ENCODE measurements around the gene TBXA2R. TPM values are rescaled to one million over a fixed set of nuclear protein-coding genes. Genes with fewer than 3 reads are reported as not detected.

Gene TBXA2R
- total and polyA plus RNA-seq, 2 of the 8 experiments (the other 6 are each of a cell fraction or from before 2014, with no cell fraction given) = 0.39 to 0.50 TPM

- WGBS, 2 experiments (ENCODE audit: extremely low coverage in 1 of 2, insufficient coverage in 1 of 2, insufficient read length in 1 of 2, insufficient replicate concordance in 2 of 2, low coverage in 1 of 2, low lambda C conversion rate in 2 of 2, missing lambda C conversion rate in 1 of 2) = 28% methylated on average over 40 of the region's 55 CpGs; no CpG with 5 or more reads in 1 of the 2 experiments
- H2AFZ ChIP-seq (ENCODE audit: low read length) = no peak overlapping the region
- H3K18ac ChIP-seq (ENCODE audit: extremely low read depth, low read length) = peak overlapping the region; percentile 97; the same call in 1 of the 2 replicates
- POLR2A ChIA-PET (ENCODE audit: partially characterized antibody) = interaction anchor here (0.6 to 2.2 kb wide), 6 partner anchors 15 to 411 kb away, joined by 3 to 5 read pairs (median 3); partner anchors contain the start of genes EEF2 and MFSD12
- no peaks in the 10 kb centered on the region for H3K79me2 ChIP-seq (ENCODE audit: control insufficient read depth in 1 of 2, insufficient read depth in 2 of 2, low read length in 2 of 2)
- no peak for TF ChIP-seq POLR2AphosphoS5 (IDR thresholded peaks at IDR 0.05; ENCODE audit: low read depth, low read length)
- peak; percentile 19; the same call in 1 of the 2 replicates for TF ChIP-seq CREB1 (IDR thresholded peaks at IDR 0.05)
- TF ChIP-seq CTBP2 (IDR thresholded peaks at IDR 0.05; ENCODE audit: borderline replicate concordance, insufficient read depth, insufficient read length, low read length) = no peak
- peak; percentile 87 for TF ChIP-seq SP1 (IDR thresholded peaks at IDR 0.05; ENCODE audit: low read depth, low read length)
- peak; percentile 96 for TF ChIP-seq SP4 (IDR thresholded peaks at IDR 0.05; ENCODE audit: low read length)
- no peak for TF ChIP-seq SP2 (IDR thresholded peaks at IDR 0.05; ENCODE audit: low read length)
- TF ChIP-seq SIX5 (IDR thresholded peaks at IDR 0.05; ENCODE audit: low read depth, low read length) = no peak
- no peak for TF ChIP-seq RFX5 (IDR thresholded peaks at IDR 0.05; ENCODE audit: borderline replicate concordance, low read depth, low read length)
- TF ChIP-seq YY1 (IDR thresholded peaks at IDR 0.05; ENCODE audit: low read depth, low read length) = peak; percentile 64; the same call in 1 of the 2 replicates
- no peak overlapping the region for H3K27ac ChIP-seq (ENCODE audit: low read depth, low read length)
- H3K9ac ChIP-seq (replicated peaks in 1 of 4; ENCODE audit: extremely low read depth in 1 of 4, low read depth in 3 of 4, low read length in 3 of 4) = no peak overlapping the region; a peak in 1 of 7 replicates
- peaks cover 3 to 8% of the 10 kb centered on the region in 2 experiments for H4K20me1 ChIP-seq (replicated peaks in 1 of 2; ENCODE audit: control insufficient read depth in 1 of 2, insufficient read depth in 2 of 2, low read length in 2 of 2)
- H2AK5ac ChIP-seq (ENCODE audit: low read depth, low read length) = no peak overlapping the region
- H2BK12ac ChIP-seq (ENCODE audit: low read depth, low read length) = no peak overlapping the region
- H4K5ac ChIP-seq (ENCODE audit: insufficient read length, low read depth, low read length) = peak overlapping the region; percentile 93
- H4K8ac ChIP-seq (ENCODE audit: extremely low read depth, insufficient read depth, low read length) = peak overlapping the region; percentile 90; the same call in 1 of the 2 replicates
- H2BK120ac ChIP-seq (replicated peaks; ENCODE audit: low read depth, low read length) = no peak overlapping the region
- no peak overlapping the region for H2BK20ac ChIP-seq (ENCODE audit: low read length)
- H3K14ac ChIP-seq (ENCODE audit: insufficient read length) = no peak overlapping the region
- no peak overlapping the region for H4K91ac ChIP-seq (replicated peaks; ENCODE audit: insufficient read length, low read length)
- DNase-seq (ENCODE audit: low read depth in 1 of 2, low spot score in 2 of 2) (peak; percentile 97 to 100), FAIRE-seq (peak; percentile 69)
- peak overlapping the region; percentile 70 to 77 for H3K4me2 ChIP-seq (ENCODE audit: insufficient read depth in 1 of 2, low read depth in 2 of 2, low read length in 2 of 2)
- H3K36me3 ChIP-seq (ENCODE audit: control insufficient read depth in 2 of 4, insufficient read depth in 4 of 4, low read length in 3 of 4) = no peaks in the 10 kb centered on the region
- CTCF ChIA-PET (ENCODE audit: partially characterized antibody) = interaction anchor here (0.7 to 6.6 kb wide), 8 partner anchors 9 to 118 kb away, joined by 3 to 51 read pairs (median 4); partner anchors contain the start of gene GIPC3
- H3K4ac ChIP-seq (replicated peaks; ENCODE audit: insufficient read length, low read depth, low read length) = no peak overlapping the region
- H2BK15ac ChIP-seq (ENCODE audit: low read length) = no peak overlapping the region
- peaks cover 0 to 3% (median 0%) of the 10 kb centered on the region in 4 experiments; a peak in 1 of 7 replicates for H3K27me3 ChIP-seq (replicated peaks in 1 of 4; ENCODE audit: control insufficient read depth in 3 of 4, extremely low read depth in 1 of 4, insufficient read depth in 3 of 4, low read length in 3 of 4)
- H3K23ac ChIP-seq (ENCODE audit: insufficient read length) = no peak overlapping the region
- peak overlapping the region; percentile 66 to 97 (median 82) for H3K4me3 ChIP-seq (ENCODE audit: extremely low read depth in 1 of 4, insufficient read depth in 2 of 4, low read depth in 3 of 4, low read length in 4 of 4)
- H3K9me3 ChIP-seq (ENCODE audit: insufficient read depth in 2 of 2, low read depth in 1 of 2, low read length in 1 of 2) = no peaks in the 10 kb centered on the region
- H3K79me1 ChIP-seq (ENCODE audit: low read depth, low read length) = no peaks in the 10 kb centered on the region
- peaks cover 21% of the 10 kb centered on the region; the same call in 1 of the 2 replicates for H3K23me2 ChIP-seq (ENCODE audit: low read depth, low read length)
- peak overlapping the region; percentile 93 for H2BK5ac ChIP-seq (ENCODE audit: low read depth, low read length)
- peaks cover 3 to 17% (median 12%) of the 10 kb centered on the region in 4 experiments; a peak in 6 of 7 replicates for H3K4me1 ChIP-seq (replicated peaks in 1 of 4; ENCODE audit: control insufficient read depth in 3 of 4, insufficient read depth in 4 of 4, low read length in 3 of 4)
- H3K56ac ChIP-seq (replicated peaks; ENCODE audit: insufficient read length, low read depth, low read length) = no peak overlapping the region
Measured at GRCh38 chr19:3573858-3574637, 32.6 kb downstream of the TBXA2R start.
